Measurements from ENCODE around the gene TUBA4B. TPM values are rescaled to one million over a fixed set of nuclear protein-coding genes. Genes with fewer than 3 reads are reported as not detected.

The TUBA4B gene
- total and polyA plus RNA-seq, 2 experiments from 2014 or later = not detected

DNA sequence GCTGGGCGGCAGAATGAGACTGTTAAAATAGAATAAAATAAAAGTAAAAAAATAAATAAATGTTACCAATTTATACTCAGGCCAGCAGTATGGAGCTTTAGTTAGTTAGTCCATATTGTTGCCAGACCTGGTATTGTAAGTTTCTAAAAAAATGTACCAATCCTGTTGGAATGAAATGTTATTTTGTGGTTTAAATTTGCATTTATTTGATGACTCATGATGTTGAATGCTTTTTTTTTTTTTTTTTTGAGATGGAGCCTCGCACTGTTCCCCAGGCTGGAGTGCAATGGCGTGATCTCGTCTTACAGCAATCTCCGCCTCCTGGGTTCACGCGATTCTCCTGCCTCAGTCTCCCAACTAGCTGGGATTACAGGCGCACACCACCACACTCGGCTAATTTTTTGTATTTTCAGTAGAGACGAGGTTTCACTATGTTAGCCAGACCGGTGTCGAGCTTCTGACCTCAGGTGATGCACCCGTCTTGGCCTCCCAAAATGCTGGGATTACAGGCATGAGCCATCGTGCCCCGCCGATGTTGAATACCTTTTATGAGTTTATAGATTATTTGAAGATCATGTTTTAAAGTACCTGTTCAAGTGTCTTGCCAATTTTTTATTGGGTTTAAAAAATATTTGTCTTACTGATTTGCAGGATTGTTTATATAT, 61.9 kb downstream of the TUBA4B start:
- Histone ChIP-seq H4K20me1 (ENCODE audit: insufficient read depth) (no peaks in the 10 kb centered on the region), H3K27me3 (replicated peaks; ENCODE audit: insufficient read depth) (no peaks in the 10 kb centered on the region), H3K9me3 (ENCODE audit: low read depth) (no peaks in the 10 kb centered on the region), H3K4me2 (ENCODE audit: unreplicated experiment) (no peak overlapping the region), H3K4me1 (ENCODE audit: insufficient read depth) (no peaks in the 10 kb centered on the region), H3K9ac (no peak overlapping the region), H2AFZ (no peak overlapping the region), H3K36me3 (ENCODE audit: low read depth) (no peaks in the 10 kb centered on the region), H3K4me3 (no peak overlapping the region), H3F3A (ENCODE audit: insufficient read depth) (no peaks in the 10 kb centered on the region), H3K79me2 (ENCODE audit: insufficient read depth) (no peaks in the 10 kb centered on the region), H3K9me2 (ENCODE audit: insufficient read depth) (no peaks in the 10 kb centered on the region), H3K27ac (no peak overlapping the region)
- 67 to 74% methylated on average over 13 to 16 of the region's 16 CpGs for WGBS, 2 experiments (ENCODE audit: low coverage in 1 of 2, low lambda C conversion rate in 2 of 2, missing lambda C conversion rate in 2 of 2)
- TF ChIP-seq EZH2phosphoT487 (IDR thresholded peaks at IDR 0.05; ENCODE audit: insufficient read depth, low read depth) (no peak), EZH2 (IDR thresholded peaks at IDR 0.05; ENCODE audit: insufficient read depth, poor library complexity, severe bottlenecking) (no peak)
- in situ Hi-C loops (cut with MboI) = no loop called here
- DNase-seq = peak; percentile 43

MicroRNA genes within 50 kb of the gene (microRNA counts, 767-probe panel; counts per million panel counts)
- microRNA hsa-miR-153 = 447 counts per million, percentile 86 among the panel's probes with 10 or more counts

Small RNA genes within 50 kb of the gene (microRNA-seq; reads per million reads assigned to microRNA genes)
- gene MIR153-1 (ENCODE audit: borderline number of aligned reads) = not detected

Small RNA genes within 50 kb of the gene (small RNA-seq; reads per million reads assigned to genes)
- gene MIR153-1 (ENCODE audit: low read depth, low replicate concordance) = not detected

Other genes starting within 250 kb of the TUBA4B start
- gene CFAP65, start 211.7 kb upstream of the TUBA4B start, total RNA-seq (2014; rRNA removed; shearing (Covaris generic)) = not detected in 2 replicates
- 0.08 TPM in 1 of 2 replicates, not detected in the other for gene CFAP65, start 211.7 kb upstream of the TUBA4B start, polyA plus RNA-seq (2016; fragmentation: Nextera tagmentation; extraction: Ambion mirVana)
- gene IHH, start 192.3 kb upstream of the TUBA4B start, total RNA-seq (2014; rRNA removed; shearing (Covaris generic)) = not detected in 2 replicates
- gene IHH, start 192.3 kb upstream of the TUBA4B start, polyA plus RNA-seq (2016; fragmentation: Nextera tagmentation; extraction: Ambion mirVana) = not detected in 2 replicates
- 8.3 and 16.1 TPM in 2 replicates for gene NHEJ1, start 92.4 kb upstream of the TUBA4B start, total RNA-seq (2014; rRNA removed; shearing (Covaris generic))
- gene NHEJ1, start 92.4 kb upstream of the TUBA4B start, polyA plus RNA-seq (2016; fragmentation: Nextera tagmentation; extraction: Ambion mirVana) = 8.3 and 10.5 TPM in 2 replicates
- 0.13 and 1.2 TPM in 2 replicates for gene SLC23A3, start 83.2 kb upstream of the TUBA4B start, total RNA-seq (2014; rRNA removed; shearing (Covaris generic))
- gene SLC23A3, start 83.2 kb upstream of the TUBA4B start, polyA plus RNA-seq (2016; fragmentation: Nextera tagmentation; extraction: Ambion mirVana) = 0.24 and 0.58 TPM in 2 replicates
- 34.5 and 35.2 TPM in 2 replicates for gene CNPPD1, start 76.3 kb upstream of the TUBA4B start, total RNA-seq (2014; rRNA removed; shearing (Covaris generic))
- 43.8 and 43.9 TPM in 2 replicates for gene CNPPD1, start 76.3 kb upstream of the TUBA4B start, polyA plus RNA-seq (2016; fragmentation: Nextera tagmentation; extraction: Ambion mirVana)
- 98.9 and 120 TPM in 2 replicates for gene RETREG2, start 75.0 kb upstream of the TUBA4B start, total RNA-seq (2014; rRNA removed; shearing (Covaris generic))
- gene RETREG2, start 75.0 kb upstream of the TUBA4B start, polyA plus RNA-seq (2016; fragmentation: Nextera tagmentation; extraction: Ambion mirVana) = 20.7 and 21.5 TPM in 2 replicates
- 39.3 and 42.4 TPM in 2 replicates for gene ZFAND2B, start 46.5 kb upstream of the TUBA4B start, total RNA-seq (2014; rRNA removed; shearing (Covaris generic))
- 36.0 and 38.9 TPM in 2 replicates for gene ZFAND2B, start 46.5 kb upstream of the TUBA4B start, polyA plus RNA-seq (2016; fragmentation: Nextera tagmentation; extraction: Ambion mirVana)
- 25.3 and 35.7 TPM in 2 replicates for gene ABCB6, start 34.3 kb upstream of the TUBA4B start, total RNA-seq (2014; rRNA removed; shearing (Covaris generic))
- gene ABCB6, start 34.3 kb upstream of the TUBA4B start, polyA plus RNA-seq (2016; fragmentation: Nextera tagmentation; extraction: Ambion mirVana) = 21.8 TPM in 2 replicates
- 84.4 and 97.3 TPM in 2 replicates for gene ATG9A, start 23.6 kb upstream of the TUBA4B start, total RNA-seq (2014; rRNA removed; shearing (Covaris generic))
- gene ATG9A, start 23.6 kb upstream of the TUBA4B start, polyA plus RNA-seq (2016; fragmentation: Nextera tagmentation; extraction: Ambion mirVana) = 68.5 and 72.6 TPM in 2 replicates
- gene ANKZF1, start 23.4 kb upstream of the TUBA4B start, total RNA-seq (2014; rRNA removed; shearing (Covaris generic)) = 27.8 and 32.6 TPM in 2 replicates
- 26.8 and 31.5 TPM in 2 replicates for gene ANKZF1, start 23.4 kb upstream of the TUBA4B start, polyA plus RNA-seq (2016; fragmentation: Nextera tagmentation; extraction: Ambion mirVana)
- gene GLB1L, start 7.8 kb upstream of the TUBA4B start, total RNA-seq (2014; rRNA removed; shearing (Covaris generic)) = 13.4 and 13.5 TPM in 2 replicates
- gene GLB1L, start 7.8 kb upstream of the TUBA4B start, polyA plus RNA-seq (2016; fragmentation: Nextera tagmentation; extraction: Ambion mirVana) = 3.4 and 3.8 TPM in 2 replicates
- gene STK16, start 7.8 kb upstream of the TUBA4B start, total RNA-seq (2014; rRNA removed; shearing (Covaris generic)) = 15.3 and 16.0 TPM in 2 replicates
- gene STK16, start 7.8 kb upstream of the TUBA4B start, polyA plus RNA-seq (2016; fragmentation: Nextera tagmentation; extraction: Ambion mirVana) = 5.3 and 7.2 TPM in 2 replicates
- 14.3 and 27.1 TPM in 2 replicates for gene TUBA4A, start 675 bp downstream of the TUBA4B start, total RNA-seq (2014; rRNA removed; shearing (Covaris generic))
- 14.5 and 15.5 TPM in 2 replicates for gene TUBA4A, start 675 bp downstream of the TUBA4B start, polyA plus RNA-seq (2016; fragmentation: Nextera tagmentation; extraction: Ambion mirVana)
- gene DNAJB2, start 26.1 kb downstream of the TUBA4B start, total RNA-seq (2014; rRNA removed; shearing (Covaris generic)) = 50.5 and 53.7 TPM in 2 replicates
- gene DNAJB2, start 26.1 kb downstream of the TUBA4B start, polyA plus RNA-seq (2016; fragmentation: Nextera tagmentation; extraction: Ambion mirVana) = 11.1 and 12.6 TPM in 2 replicates
- 50.5 and 54.1 TPM in 2 replicates for gene PTPRN, start 56.2 kb downstream of the TUBA4B start, total RNA-seq (2014; rRNA removed; shearing (Covaris generic))
- 29.2 and 30.5 TPM in 2 replicates for gene PTPRN, start 56.2 kb downstream of the TUBA4B start, polyA plus RNA-seq (2016; fragmentation: Nextera tagmentation; extraction: Ambion mirVana)
- not detected in 2 replicates for gene RESP18, start 79.5 kb downstream of the TUBA4B start, total RNA-seq (2014; rRNA removed; shearing (Covaris generic))
- not detected in 2 replicates for gene RESP18, start 79.5 kb downstream of the TUBA4B start, polyA plus RNA-seq (2016; fragmentation: Nextera tagmentation; extraction: Ambion mirVana)
- 79.8 and 84.5 TPM in 2 replicates for gene DNPEP, start 134.7 kb downstream of the TUBA4B start, total RNA-seq (2014; rRNA removed; shearing (Covaris generic))
- 54.5 and 57.5 TPM in 2 replicates for gene DNPEP, start 134.7 kb downstream of the TUBA4B start, polyA plus RNA-seq (2016; fragmentation: Nextera tagmentation; extraction: Ambion mirVana)
- gene DES, start 165.1 kb downstream of the TUBA4B start, total RNA-seq (2014; rRNA removed; shearing (Covaris generic)) = 0.51 and 2.7 TPM in 2 replicates
- gene DES, start 165.1 kb downstream of the TUBA4B start, polyA plus RNA-seq (2016; fragmentation: Nextera tagmentation; extraction: Ambion mirVana) = 0.75 and 1.1 TPM in 2 replicates
- gene SPEG, start 181.6 kb downstream of the TUBA4B start, total RNA-seq (2014; rRNA removed; shearing (Covaris generic)) = 26.5 and 32.1 TPM in 2 replicates
- 6.8 and 9.4 TPM in 2 replicates for gene SPEG, start 181.6 kb downstream of the TUBA4B start, polyA plus RNA-seq (2016; fragmentation: Nextera tagmentation; extraction: Ambion mirVana)
- 60.6 and 72.2 TPM in 2 replicates for gene GMPPA, start 245.6 kb downstream of the TUBA4B start, total RNA-seq (2014; rRNA removed; shearing (Covaris generic))
- 64.4 and 65.6 TPM in 2 replicates for gene GMPPA, start 245.6 kb downstream of the TUBA4B start, polyA plus RNA-seq (2016; fragmentation: Nextera tagmentation; extraction: Ambion mirVana)

All from GM23248 (cell line).